ENCODE data around the gene ZBTB4.
"Not testable (repeated sequence)": the region's sequence is repeated elsewhere in the genome, so short reads cannot be mapped to it uniquely, and the experiment has no call there.

Gene ZBTB4

DNA sequence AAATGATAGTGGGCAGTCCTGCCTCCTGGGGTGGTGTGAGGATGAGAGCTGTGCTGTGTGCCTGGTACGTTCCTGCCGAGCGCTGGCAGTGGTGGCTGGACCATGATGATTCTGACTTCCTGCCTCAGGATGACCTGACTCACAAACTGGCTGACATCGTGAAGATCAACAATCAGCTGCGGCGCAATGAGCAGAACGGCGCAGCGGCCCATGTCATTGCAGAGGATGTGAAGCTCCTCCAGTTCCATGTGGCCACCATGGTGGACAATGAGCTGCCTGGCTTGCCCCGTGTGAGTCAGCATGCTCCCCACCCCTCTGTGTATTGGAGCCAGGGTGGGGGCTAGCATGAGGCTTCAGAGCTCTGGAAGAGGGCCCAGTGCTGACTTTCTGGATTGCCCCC is 17.8 kb upstream of the ZBTB4 start:
- no peak overlapping the region for H3K4me3 ChIP-seq (ENCODE audit: low read length)
- DNase-seq (ENCODE audit: low read depth, low spot score): no peak

DNA sequence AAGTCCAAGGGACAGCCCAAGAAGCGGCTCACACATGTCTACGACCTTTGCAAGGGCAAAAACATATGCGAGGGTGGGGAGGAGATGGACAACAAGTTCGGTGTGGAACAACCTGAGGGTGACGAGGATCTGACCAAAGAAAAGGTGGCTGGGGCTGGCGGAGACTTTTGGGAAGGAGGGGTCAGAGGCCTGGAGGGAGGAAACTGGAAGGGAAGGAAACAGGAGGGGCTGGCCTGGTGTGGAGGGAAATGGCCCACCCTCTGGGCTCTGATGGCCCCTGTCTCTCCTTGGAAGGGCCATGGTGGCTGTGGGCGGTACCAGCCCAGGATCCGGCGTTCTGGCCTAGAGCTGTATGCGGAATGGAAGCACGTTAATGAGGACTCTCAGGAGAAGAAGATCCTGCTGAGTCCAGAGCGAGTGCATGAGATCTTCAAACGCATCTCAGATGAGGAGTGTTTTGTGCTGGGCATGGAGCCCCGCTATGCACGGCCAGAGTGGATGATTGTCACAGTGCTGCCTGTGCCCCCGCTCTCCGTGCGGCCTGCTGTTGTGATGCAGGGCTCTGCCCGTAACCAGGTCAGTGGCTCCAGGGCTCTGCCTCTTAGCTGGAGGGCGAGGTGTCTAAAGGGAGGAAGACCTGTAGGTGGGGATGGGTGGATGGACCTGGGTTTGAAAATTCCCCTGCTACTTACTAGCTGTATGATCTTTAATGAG is 17.2 kb upstream of the ZBTB4 start:
- no peak overlapping the region for H3K4me3 ChIP-seq (ENCODE audit: low read length)
- DNase-seq (ENCODE audit: low read depth, low spot score): no peak

DNA sequence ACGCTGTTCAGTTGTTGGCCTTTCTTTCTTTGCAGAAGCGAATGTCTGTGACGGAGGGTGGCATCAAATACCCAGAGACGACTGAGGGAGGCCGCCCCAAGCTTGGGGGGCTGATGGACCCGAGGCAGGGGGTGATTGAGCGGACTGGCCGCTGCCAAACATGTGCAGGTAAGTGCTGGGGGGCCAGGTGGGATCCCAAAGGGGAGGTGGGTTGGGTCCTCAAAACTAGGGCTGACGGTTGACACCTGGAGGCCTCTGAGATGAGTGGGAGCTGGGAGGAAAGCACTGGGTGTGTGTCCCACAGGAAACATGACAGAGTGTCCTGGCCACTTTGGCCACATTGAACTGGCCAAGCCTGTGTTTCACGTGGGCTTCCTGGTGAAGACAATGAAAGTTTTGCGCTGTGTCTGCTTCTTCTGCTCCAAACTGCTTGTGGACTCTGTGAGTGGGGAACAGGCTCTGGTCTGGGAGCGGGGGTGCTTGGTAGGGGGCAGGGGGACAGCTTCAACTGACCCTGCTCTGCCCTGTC is 16.5 kb upstream of the ZBTB4 start:
- no peak overlapping the region for H3K4me3 ChIP-seq (ENCODE audit: low read length)
- no peak for DNase-seq (ENCODE audit: low read depth, low spot score)

DNA sequence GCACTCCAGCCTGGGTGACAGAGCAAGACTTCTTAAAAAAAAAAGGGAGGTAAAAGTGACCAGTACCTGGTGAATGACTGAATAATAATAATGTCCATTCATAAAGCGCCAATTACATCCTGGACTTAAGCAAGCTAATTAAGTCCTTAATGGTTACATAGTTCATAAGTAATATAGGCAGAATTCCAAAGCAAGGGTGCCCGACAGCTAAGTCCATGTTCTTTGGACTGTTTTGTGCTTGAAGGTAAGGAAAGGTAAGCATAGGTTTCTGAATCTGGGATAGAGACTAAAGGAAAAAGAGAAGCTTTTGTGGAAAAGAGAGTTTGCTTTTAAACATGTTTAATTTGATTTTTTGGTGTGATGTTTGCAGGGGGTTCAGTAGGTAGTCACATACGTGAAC is 14.5 kb upstream of the ZBTB4 start:
- H3K4me3 ChIP-seq (ENCODE audit: low read length): no peak overlapping the region
- DNase-seq (ENCODE audit: low read depth, low spot score): no peak

DNA sequence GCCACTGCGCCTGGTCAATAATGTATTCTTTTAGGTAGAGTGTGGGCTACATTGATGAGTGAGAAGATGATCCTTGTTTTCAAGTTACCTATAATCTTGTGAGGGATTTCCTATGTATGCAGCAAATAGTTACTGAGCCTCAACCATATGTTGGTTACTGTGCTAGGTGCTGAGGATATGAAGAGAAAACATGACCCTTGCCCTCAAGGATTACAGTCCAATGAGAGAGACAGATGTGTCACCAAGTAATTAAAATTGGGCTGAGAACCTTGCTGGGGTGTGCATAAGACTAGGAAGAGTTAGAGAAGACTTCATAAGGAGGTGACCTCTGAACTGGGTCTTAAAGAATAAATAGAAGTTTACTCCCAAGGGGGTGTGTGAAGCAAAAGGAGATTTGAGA is 12.2 kb upstream of the ZBTB4 start:
- H3K4me3 ChIP-seq (ENCODE audit: low read length): no peak overlapping the region
- DNase-seq (ENCODE audit: low read depth, low spot score): no peak

DNA sequence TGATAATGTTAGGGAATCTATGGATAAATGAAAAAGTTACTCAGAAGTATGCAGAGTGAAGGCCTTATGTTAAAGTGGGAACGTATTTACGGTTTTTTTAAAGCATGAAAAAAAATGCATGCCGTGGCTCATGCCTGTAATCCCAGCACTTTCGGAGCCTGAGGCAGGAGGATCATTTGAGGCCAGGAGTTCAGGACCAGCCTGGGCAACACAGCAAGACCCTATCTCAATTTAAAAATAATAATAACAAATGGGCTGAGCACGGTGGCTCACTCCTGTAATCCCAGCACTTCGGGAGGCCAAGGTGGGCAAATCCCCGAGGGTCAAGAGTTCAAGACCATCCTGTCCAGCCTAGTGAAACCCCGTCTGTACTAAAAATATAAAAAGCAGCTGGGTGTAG is 10.7 kb upstream of the ZBTB4 start:
- DNase-seq (ENCODE audit: low read depth, low spot score): no peak
- no peak overlapping the region for H3K4me3 ChIP-seq (ENCODE audit: low read length)

DNA sequence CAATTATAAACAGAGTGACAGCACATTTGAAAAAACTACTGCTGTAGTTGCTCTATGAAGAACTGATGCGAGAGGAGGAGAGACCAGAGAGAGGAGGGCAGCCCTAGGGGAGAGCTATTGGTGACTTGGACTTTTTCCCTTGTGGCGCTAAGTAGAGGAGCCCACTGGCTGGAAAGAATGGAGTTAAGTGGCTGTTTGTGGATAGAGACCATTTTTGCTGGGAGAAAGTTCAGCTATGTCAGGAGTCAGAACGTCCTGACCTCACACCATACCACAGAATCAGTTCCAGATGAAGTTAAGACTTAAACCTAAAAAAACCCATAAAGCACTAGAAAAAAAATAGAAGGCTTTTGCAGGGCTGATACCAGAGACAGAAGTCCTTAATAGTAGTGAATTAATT is 6.8 kb upstream of the ZBTB4 start:
- no peak overlapping the region for H3K4me3 ChIP-seq (ENCODE audit: low read length)
- no peak for DNase-seq (ENCODE audit: low read depth, low spot score)

DNA sequence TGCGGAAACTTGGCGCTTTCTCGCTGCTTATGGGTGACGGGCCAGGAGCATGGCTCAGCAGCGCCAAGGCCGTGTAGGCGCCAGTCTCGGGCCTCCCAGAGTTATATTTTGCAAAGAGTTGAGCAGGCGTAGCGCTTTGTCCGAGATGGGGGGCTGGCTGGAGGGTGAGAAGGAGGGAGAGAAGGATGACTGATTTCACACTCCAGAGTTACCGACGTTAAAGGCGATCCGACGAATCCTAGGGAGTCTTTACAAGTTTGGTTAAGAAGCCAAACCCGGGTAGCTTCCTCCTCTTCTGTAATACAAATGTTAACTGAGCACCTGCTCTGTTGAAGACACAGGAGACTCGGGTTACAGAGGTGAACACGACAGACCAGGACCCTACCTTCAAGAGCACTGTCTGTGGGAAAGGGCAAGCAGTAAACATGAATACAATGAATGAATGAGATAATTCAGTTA is 5.5 kb upstream of the ZBTB4 start:
- no peak for DNase-seq (ENCODE audit: low read depth, low spot score)
- H3K4me3 ChIP-seq (ENCODE audit: low read length): peak overlapping the region; percentile 93

DNA sequence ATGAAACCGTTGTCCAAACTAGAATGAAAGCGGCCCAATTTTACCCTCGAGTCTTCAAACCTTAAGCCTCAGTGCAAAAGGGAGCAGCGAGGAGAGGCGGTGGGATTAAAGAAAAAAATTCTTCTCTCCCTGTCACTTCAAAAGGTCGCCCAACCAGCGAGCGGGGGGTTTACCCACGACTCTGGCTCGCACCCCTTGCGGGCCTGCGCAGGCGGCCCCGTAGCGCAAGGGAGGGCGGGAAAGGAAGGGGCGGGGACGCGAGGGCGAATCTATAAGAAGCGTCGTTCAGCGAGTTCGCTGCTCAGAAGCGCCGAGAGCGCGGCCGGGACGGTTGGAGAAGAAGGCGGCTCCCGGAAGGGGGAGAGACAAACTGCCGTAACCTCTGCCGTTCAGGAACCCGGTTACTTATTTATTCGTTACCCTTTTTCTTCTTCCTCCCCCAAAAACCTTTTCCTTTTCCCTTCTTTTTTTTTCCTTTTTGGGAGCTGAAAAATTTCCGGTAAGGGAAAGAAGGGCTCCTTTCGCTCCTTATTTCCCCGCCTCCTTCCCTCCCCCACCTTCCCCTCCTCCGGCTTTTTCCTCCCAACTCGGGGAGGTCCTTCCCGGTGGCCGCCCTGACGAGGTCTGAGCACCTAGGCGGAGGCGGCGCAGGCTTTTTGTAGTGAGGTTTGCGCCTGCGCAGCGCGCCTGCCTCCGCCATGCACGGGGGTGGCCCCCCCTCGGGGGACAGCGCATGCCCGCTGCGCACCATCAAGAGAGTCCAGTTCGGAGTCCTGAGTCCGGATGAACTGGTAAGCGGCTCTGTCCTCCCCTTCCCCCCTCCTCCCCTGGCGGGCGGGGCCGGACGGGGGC is 4.9 kb upstream of the ZBTB4 start, which contains the start of gene POLR2A:
Gene POLR2A (plus strand): TSS at position 300 of the 852 bp plus-strand sequence.
- DNase-seq (ENCODE audit: low read depth, low spot score): peak; percentile 95
- peak within 1 kb of the TSS; percentile 93 for H3K4me3 ChIP-seq (ENCODE audit: low read length)

DNA sequence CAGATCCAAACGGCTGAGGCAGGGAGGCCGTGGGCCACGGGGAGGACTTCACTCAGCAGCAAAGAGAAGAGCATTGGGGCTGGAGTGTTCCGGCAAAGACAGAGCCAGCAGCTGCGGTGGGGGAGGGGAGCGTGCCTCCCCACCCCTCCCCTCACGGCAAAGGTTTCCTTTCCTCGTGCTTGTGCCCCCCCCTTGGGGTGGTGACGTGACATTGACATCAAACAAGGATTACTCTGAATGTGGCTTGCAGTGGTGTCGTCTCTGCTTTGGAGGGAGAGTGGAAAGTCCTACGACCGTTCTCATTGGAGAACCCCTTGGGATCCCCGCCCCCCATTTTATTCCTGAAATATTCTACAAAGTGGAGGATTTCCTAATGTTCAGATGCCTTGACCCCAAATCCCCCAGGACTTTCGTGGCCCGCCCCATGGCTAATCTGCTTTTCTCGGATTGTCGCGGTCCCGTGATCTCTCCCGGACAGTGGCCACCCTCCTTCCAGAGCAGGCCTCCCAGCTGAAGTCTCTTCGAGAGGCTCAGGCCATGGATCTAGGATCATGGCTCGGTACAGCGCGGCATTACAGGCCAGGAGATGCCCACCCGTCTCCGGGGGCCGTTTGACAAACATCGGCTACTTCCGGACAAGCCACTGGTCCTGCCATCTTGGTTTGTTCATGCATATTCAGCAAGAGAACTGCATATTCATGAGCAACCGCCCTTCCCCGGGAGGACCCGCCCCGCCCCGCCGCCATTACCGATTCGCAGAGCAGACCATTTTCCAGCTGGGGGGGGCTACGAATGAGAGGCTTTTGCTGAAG is 4.0 kb upstream of the ZBTB4 start:
- H3K4me3 ChIP-seq (ENCODE audit: low read length): peak overlapping the region; percentile 93
- DNase-seq (ENCODE audit: low read depth, low spot score): peak; percentile 94

DNA sequence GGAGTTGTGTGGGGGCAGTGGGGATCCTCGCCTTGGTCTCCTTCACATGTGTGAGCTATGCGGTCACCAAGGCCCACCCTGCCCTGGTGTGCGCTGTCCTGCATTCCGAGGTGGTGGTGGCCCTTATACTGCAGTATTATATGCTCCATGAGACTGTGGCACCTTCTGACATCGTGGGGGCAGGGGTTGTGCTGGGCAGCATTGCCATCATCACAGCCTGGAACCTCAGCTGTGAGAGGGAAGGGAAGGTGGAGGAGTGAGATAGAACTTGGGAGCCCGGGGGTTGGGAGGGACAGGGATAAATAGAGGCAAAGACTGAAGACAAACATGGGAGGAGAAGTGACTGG is 3.3 kb upstream of the ZBTB4 start:
- peak overlapping the region; percentile 93 for H3K4me3 ChIP-seq (ENCODE audit: low read length)
- not testable (repeated sequence) for DNase-seq (ENCODE audit: low read depth, low spot score)

DNA sequence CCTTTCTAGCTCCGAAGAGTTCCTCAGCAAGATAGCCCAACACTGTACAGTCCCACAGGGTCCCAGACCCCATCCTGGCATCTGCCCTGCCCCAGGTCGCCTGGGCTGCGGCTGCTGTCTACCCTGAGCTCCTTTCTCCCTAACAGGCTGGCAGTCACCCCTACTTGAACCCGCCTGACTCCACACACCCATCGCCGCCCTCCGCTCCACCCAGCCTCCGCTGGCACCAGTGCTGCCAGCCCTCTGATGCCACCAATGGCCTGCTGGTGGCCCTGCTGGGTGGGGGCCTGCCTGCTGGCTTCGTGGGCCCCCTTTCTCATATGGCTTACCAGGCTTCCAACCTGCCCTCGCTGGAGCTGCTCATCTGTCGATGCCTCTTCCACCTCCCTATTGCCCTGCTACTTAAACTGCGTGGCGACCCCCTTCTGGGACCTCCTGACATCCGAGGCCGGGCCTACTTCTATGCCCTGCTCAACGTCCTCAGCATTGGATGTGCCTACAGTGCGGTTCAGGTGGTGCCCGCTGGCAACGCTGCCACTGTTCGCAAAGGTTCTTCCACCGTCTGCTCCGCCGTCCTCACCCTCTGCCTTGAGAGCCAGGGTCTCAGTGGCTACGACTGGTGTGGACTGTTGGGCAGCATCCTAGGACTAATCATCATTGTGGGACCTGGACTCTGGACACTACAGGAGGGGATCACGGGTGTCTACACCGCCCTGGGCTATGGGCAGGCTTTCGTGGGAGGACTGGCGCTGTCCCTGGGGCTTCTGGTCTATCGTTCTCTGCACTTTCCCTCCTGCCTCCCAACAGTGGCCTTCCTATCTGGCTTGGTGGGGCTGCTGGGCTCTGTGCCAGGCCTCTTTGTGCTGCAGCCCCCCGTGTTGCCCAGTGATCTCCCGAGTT is 2.7 kb upstream of the ZBTB4 start:
- DNase-seq (ENCODE audit: low read depth, low spot score); H3K4me3 ChIP-seq (ENCODE audit: low read length): not testable (repeated sequence)

DNA sequence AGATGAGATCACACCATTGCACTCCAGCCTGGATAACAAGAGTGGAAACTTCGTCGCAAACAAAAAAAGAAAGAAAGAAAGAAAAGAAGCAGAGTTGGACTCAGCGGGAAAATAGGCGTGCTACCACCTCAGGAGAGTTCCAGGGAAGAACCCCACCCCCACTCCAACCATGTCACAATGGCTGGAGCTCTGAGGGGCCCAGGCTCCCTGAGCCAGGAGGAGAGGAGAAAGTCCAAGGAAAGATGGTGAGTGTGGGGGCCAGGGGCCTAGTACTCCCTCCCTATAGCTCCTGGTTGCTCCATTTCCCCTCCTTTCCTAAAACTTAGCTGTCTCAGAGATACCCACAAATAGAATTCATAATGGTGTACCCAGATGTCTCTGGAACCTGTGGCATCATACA is 1.8 kb upstream of the ZBTB4 start, which contains the start of gene SLC35G6:
Gene SLC35G6 (plus strand): TSS at position 172 of the 400 bp plus-strand sequence. CDS start 71 bp downstream, at position 243.
- H3K4me3 ChIP-seq (ENCODE audit: low read length): peak within 1 kb of the TSS; percentile 59
- not testable (repeated sequence) for DNase-seq (ENCODE audit: low read depth, low spot score)

DNA sequence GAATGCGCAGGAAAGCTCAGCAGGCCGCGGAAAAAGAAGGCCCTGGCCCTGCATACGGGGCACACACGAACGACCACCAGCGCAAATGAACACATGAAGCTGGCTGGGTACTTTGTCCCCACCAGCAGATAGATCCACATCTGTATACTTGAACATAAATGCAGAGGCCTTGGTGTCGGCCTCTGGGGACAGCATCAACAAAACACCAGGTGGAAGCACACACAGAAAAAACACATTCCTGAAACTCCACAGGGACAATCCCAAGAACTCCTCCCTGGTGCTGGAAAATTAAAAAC is 606 bp upstream of the ZBTB4 start:
- no peak for DNase-seq (ENCODE audit: low read depth, low spot score)
- H3K4me3 ChIP-seq (ENCODE audit: low read length): peak overlapping the region; percentile 59

DNA sequence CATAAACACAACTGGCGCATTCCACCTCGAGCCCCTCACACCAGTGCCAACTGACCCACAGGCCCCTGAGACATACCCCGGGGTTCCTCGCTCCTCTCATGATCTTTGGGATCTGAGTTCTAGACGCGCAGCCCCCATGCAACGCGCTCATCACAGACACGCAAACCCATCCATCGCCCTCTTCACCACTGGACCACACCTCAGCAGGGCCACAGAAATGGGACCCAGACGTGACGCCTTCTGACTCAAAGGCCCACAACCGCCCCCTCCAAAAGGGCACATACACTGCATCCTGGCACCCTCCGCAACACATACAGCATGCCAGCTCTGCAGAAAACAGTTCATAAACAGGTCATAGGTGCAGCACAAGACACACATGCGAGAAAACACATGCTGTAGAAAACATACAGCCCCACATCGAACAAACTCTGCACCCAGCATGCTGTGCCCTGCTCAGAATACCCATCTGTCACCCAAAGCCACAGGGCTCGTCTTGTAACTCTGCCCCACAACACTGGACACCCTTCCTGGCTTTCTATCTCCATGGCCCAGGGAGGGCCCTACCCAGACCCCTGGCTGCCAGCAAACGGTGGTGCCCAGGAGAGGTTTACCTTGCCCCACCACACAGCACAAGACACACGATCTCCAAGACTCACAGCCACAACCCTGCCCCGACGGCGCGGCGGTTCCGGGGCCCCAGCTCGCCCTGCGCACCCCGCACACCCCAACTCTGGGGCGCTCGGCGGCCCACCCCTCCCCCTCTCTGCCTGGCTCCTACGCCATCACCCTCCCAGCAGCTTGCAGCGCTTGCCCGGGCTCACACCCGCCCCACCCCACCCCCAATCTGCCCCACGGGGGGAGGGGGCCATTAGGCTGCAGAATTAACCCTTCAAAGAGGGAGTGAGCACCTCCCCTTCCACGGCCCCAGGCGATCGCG is 887 bp downstream of the ZBTB4 start:
- DNase-seq (ENCODE audit: low read depth, low spot score): no peak
- H3K4me3 ChIP-seq (ENCODE audit: low read length): peak overlapping the region; percentile 64

DNA sequence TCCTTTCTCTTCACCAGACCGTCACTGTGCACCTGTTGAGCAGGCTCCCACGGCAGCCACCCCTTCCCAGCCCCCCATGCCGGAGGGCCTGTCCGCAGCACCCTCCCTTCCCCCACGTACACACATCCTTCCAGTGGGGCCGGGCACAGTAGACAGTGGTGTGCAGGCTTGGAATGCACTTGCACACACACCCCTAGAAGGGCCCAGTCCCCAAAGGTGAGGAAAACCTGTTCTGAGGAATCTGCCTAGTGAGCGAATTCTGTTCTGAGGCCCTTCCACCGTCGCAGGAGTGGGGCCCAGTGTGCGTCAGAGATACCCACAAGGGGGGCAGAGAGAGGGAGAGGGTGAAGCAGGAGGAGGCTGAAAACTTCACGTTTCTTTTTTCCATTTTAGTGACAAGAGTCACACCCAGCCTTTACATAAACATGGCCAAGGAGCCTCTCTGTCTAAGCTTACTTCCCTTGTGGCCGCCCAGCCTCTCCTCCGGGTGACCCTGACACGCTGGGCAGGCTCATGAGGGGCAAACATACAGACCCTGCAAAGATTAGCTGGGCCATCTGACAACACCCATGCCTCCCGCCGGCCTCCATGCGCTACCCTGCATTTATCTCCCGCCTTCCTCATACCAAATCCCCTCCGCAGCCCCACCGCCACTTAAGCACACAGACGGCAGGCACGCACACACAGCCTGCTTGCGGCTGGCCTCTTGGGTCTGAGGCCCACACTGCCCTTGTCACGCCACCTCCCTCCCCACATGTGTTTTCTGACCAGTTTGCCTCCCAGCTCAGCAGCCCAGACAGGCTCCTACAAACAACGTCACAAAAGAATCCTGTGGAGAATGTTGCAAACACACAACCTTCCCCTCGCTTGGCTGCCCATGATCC is 1.8 kb downstream of the ZBTB4 start:
- no peak overlapping the region for H3K4me3 ChIP-seq (ENCODE audit: low read length)
- no peak for DNase-seq (ENCODE audit: low read depth, low spot score)

DNA sequence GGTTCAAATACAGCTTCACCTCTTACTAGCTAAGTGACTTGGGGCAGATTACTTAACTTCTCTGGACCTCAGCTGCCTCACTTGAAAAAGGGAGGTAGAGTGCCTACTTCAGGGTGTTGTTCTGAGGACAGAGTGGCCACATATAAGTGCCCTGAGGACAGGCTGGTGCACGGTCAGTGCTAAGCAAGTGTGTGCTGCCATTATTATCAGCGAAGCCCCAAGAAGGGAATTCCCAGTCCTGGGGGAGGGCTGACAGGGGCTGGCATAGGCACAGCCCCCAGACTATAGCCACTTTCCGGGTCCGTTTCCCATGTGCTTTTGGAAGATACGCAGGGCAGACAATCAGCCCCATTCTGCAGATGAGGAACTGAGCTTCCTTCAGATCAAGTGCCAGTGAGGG is 2.5 kb downstream of the ZBTB4 start:
- H3K4me3 ChIP-seq (ENCODE audit: low read length): no peak overlapping the region
- no peak for DNase-seq (ENCODE audit: low read depth, low spot score)

All from Jurkat, Clone E6-1 (cell line).